ENCODE results near the gene AFG1L.
"Not testable (repeated sequence)": the region's sequence is repeated elsewhere in the genome, so short reads cannot be mapped to it uniquely, and the experiment has no call there.

Gene AFG1L

GRCh38 chr6:108294727-108295625 lies at the start of gene AFG1L:
Gene AFG1L (plus strand): TSS chr6:108295054. CDS start chr6:108295080, 26 bp downstream.
- peak within 1 kb of the TSS; percentile 79 for H3K4me3 ChIP-seq (ENCODE audit: control insufficient read depth, low read depth, low read length)
- DNase-seq (ENCODE audit: low read depth): peak; percentile 42
- no peak for TF ChIP-seq CTCF (IDR thresholded peaks at IDR 0.05; ENCODE audit: control insufficient read depth, insufficient read depth, low read depth, low read length, missing control alignments)

GRCh38 chr6:108245095-108245494 lies 49.8 kb upstream of the AFG1L start:
- DNase-seq (ENCODE audit: low read depth); H3K4me3 ChIP-seq (ENCODE audit: control insufficient read depth, low read depth, low read length): not testable (repeated sequence)

- H3K4me3 ChIP-seq (ENCODE audit: control insufficient read depth, low read depth, low read length): no peak overlapping the region
- no peak for TF ChIP-seq CTCF (IDR thresholded peaks at IDR 0.05; ENCODE audit: control insufficient read depth, insufficient read depth, low read depth, low read length, missing control alignments)
- no peak for DNase-seq (ENCODE audit: low read depth)
Observed at GRCh38 chr6:108247965-108248536, 46.8 kb upstream of the AFG1L start.

GRCh38 chr6:108250240-108250866 lies 44.5 kb upstream of the AFG1L start:
- peak; percentile 22 for TF ChIP-seq CTCF (IDR thresholded peaks at IDR 0.05; ENCODE audit: control insufficient read depth, insufficient read depth, low read depth, low read length, missing control alignments)
- H3K4me3 ChIP-seq (ENCODE audit: control insufficient read depth, low read depth, low read length): no peak overlapping the region
- no peak for DNase-seq (ENCODE audit: low read depth)

- TF ChIP-seq CTCF (IDR thresholded peaks at IDR 0.05; ENCODE audit: control insufficient read depth, insufficient read depth, low read depth, low read length, missing control alignments): no peak
- no peak overlapping the region for H3K4me3 ChIP-seq (ENCODE audit: control insufficient read depth, low read depth, low read length)
- no peak for DNase-seq (ENCODE audit: low read depth)
Observed at GRCh38 chr6:108251252-108251651, 43.6 kb upstream of the AFG1L start.

GRCh38 chr6:108252055-108252454 lies 42.8 kb upstream of the AFG1L start:
- H3K4me3 ChIP-seq (ENCODE audit: control insufficient read depth, low read depth, low read length): no peak overlapping the region
- TF ChIP-seq CTCF (IDR thresholded peaks at IDR 0.05; ENCODE audit: control insufficient read depth, insufficient read depth, low read depth, low read length, missing control alignments): no peak
- no peak for DNase-seq (ENCODE audit: low read depth)

- DNase-seq (ENCODE audit: low read depth): no peak
- TF ChIP-seq CTCF (IDR thresholded peaks at IDR 0.05; ENCODE audit: control insufficient read depth, insufficient read depth, low read depth, low read length, missing control alignments): no peak
- H3K4me3 ChIP-seq (ENCODE audit: control insufficient read depth, low read depth, low read length): no peak overlapping the region
Observed at GRCh38 chr6:108253241-108253640, 41.6 kb upstream of the AFG1L start.

Data from AG09309 (cell line).